GM12892 (cell line): ENCODE results near the gene SP3.

Source experiments
- POLR2A ChIP-seq: IDR thresholded peaks from 2 replicates; pipeline ENCODE4 v1.6.1; 2011; ENCODE audit warnings: low read depth, low read length, control low read depth
- POLR2AphosphoS5 ChIP-seq: IDR thresholded peaks from 2 replicates; pipeline ENCODE4 v1.6.1; 2011; ENCODE audit warnings: low read depth, low read length, control low read depth

- no peak for TF ChIP-seq POLR2A
- TF ChIP-seq POLR2AphosphoS5: no peak
These were observed 83.3 kb downstream of the SP3 start for GRCh38 chr2:173881886-173882285.
